GM18951 (cell line): Measurements from ENCODE around the gene AHI1.
"Not testable (repeated sequence)": the region's sequence is repeated elsewhere in the genome, so short reads cannot be mapped to it uniquely, and the experiment has no call there.

Experiments
- POLR2A ChIP-seq: IDR thresholded peaks from 4 replicates; pipeline ENCODE4 v1.6.1; 2011; ENCODE audit warnings: mild to moderate bottlenecking; ENCODE audit not compliant: insufficient read length, insufficient read depth; ENCODE audit errors: extremely low read depth
- in situ Hi-C: fragments of 300-500 bp; cut with MboI; formaldehyde crosslinking; loops from one replicate; pipeline ENCODE4 v1.12.0; 2022; ENCODE audit warnings: low sequenced_read_pairs, mixed read lengths, inconsistent platforms; ENCODE audit not compliant: unreplicated experiment

AHI1 gene

GRCh38 chr6:135257631-135258405 is 239.7 kb downstream of the AHI1 start:
- in situ Hi-C loops: no loop called here
- no peak for TF ChIP-seq POLR2A

- in situ Hi-C loops: no loop called here
- TF ChIP-seq POLR2A: no peak
Observed at GRCh38 chr6:135256866-135257265, 240.7 kb downstream of the AHI1 start.

GRCh38 chr6:135254471-135254870 is 243.1 kb downstream of the AHI1 start:
- in situ Hi-C loops: no loop called here
- no peak for TF ChIP-seq POLR2A

GRCh38 chr6:135251498-135252441 is 245.8 kb downstream of the AHI1 start:
- in situ Hi-C loops: no loop called here
- no peak for TF ChIP-seq POLR2A

GRCh38 chr6:135250751-135251497 is 246.6 kb downstream of the AHI1 start:
- in situ Hi-C loops: no loop called here
- TF ChIP-seq POLR2A: no peak

- no peak for TF ChIP-seq POLR2A
- in situ Hi-C loops: no loop called here
Observed at GRCh38 chr6:135250234-135250633, 247.3 kb downstream of the AHI1 start.

GRCh38 chr6:135246412-135247012 is 251.0 kb downstream of the AHI1 start:
- in situ Hi-C loops: not testable (repeated sequence)

GRCh38 chr6:135244805-135245204 is 252.7 kb downstream of the AHI1 start:
- in situ Hi-C loops: no loop called here

GRCh38 chr6:135243871-135244796 is 253.4 kb downstream of the AHI1 start:
- no peak for TF ChIP-seq POLR2A
- in situ Hi-C loops: no loop called here

More at GRCh38 chr6:135244805-135245204, 252.7 kb downstream of the AHI1 start:
- TF ChIP-seq POLR2A: no peak

GRCh38 chr6:135240711-135241110 is 256.8 kb downstream of the AHI1 start:
- no peak for TF ChIP-seq POLR2A
- in situ Hi-C loops: no loop called here

- in situ Hi-C loops: no loop called here
- no peak for TF ChIP-seq POLR2A
Observed at GRCh38 chr6:135236732-135237131, 260.8 kb downstream of the AHI1 start.

- in situ Hi-C loops: no loop called here
- TF ChIP-seq POLR2A: no peak
Observed at GRCh38 chr6:135236319-135236718, 261.2 kb downstream of the AHI1 start.
